Ectodermal cell (in vitro differentiated cells): ENCODE data around the gene CPN2.

Experiments used
- H3K27ac ChIP-seq: 2 replicates; pipeline ENCODE4 v1.7.0; 2013; ENCODE audit warnings: mild to moderate bottlenecking, low read depth, low read length; ENCODE audit not compliant: insufficient read depth, poor library complexity, severe bottlenecking
- H3K27me3 ChIP-seq: 2 replicates; pipeline ENCODE4 v1.7.0; 2013; ENCODE audit warnings: mild to moderate bottlenecking, low read length; ENCODE audit not compliant: insufficient read depth, control insufficient read depth, poor library complexity, severe bottlenecking
- H3K36me3 ChIP-seq: one replicate; pipeline ENCODE4 v1.7.0; 2013; ENCODE audit warnings: low read length; ENCODE audit not compliant: control insufficient read depth, insufficient read depth
- H3K4me1 ChIP-seq: one replicate; pipeline ENCODE4 v1.7.0; 2013; ENCODE audit warnings: low read length; ENCODE audit not compliant: control insufficient read depth, insufficient read depth
- H3K4me3 ChIP-seq: 2 replicates; pipeline ENCODE4 v1.7.0; 2013; ENCODE audit warnings: low read depth, low read length, control low read depth; ENCODE audit not compliant: insufficient read depth
- H3K9me3 ChIP-seq: 2 replicates; pipeline ENCODE4 v1.7.0; 2013; ENCODE audit warnings: mild to moderate bottlenecking, low read length, moderate library complexity; ENCODE audit not compliant: control insufficient read depth
- WGBS, 2 experiments: methylation state at CpG; one replicate each; pipeline ENCODE4 v1.1.7; 2013; ENCODE audit warnings: missing lambda C conversion rate in 2 of 2; 5-methylcytosine and 5-hydroxymethylcytosine counted together

CPN2 gene

DNA sequence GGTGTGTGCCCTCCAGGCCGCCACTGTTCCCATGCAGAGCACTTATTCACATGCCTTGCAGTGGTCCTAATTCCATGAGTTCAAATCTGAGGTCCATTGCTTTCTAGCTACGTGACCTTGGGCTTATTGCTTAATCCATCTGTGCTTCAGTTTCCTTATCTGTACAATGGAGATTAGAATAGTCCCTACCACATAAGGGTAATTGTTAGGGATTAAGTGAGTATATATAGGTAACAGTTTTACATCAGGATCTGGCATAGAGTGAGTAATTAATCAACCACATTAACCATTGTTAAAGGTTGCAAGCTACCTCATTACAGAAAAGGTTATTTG lies 7.6 kb downstream of the CPN2 start:
- Histone ChIP-seq H3K4me3 (no peak overlapping the region), H3K9me3 (no peaks in the 10 kb centered on the region), H3K36me3 (no peaks in the 10 kb centered on the region), H3K4me1 (peaks cover 11% of the 10 kb centered on the region), H3K27me3 (peaks cover 15% of the 10 kb centered on the region), H3K27ac (no peak overlapping the region)
- 84 to 87% methylated on average over 2 of the region's 2 CpGs for WGBS, 2 experiments

DNA sequence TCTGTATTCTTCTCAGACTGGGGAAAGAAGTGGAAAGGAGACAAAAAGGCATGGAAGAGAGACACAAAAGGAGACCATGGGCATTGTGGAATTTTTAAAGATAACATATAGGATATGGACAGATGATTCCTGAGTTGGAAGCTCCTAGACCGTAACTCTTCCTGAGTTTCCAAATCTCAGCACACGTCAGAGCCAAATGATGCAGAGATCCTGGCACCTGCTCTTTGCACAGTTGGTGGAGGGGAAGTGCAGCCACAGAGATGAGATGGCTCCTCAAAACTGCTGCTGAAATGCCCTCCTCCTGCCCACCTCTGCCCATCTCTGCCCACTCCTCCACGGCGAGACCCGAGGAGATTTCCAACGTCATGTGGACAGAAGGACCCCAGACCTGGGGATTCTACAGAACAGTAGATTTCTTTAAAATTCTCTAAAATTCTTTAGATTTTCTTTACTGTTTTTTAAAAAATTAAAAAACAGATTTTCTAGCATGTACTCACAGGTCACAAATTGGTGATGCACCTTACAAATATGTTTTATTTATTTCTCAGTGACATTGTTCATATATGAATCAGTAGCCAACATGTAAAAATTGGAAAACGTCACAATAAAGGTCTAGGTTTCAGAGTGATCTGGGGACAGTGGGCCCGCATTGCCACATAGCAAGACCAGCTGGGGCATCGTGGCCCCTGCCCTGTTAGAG lies 8.1 kb downstream of the CPN2 start:
- H3K27me3 ChIP-seq = peaks cover 15% of the 10 kb centered on the region
- 83 to 86% methylated on average over 9 of the region's 9 CpGs for WGBS, 2 experiments

DNA sequence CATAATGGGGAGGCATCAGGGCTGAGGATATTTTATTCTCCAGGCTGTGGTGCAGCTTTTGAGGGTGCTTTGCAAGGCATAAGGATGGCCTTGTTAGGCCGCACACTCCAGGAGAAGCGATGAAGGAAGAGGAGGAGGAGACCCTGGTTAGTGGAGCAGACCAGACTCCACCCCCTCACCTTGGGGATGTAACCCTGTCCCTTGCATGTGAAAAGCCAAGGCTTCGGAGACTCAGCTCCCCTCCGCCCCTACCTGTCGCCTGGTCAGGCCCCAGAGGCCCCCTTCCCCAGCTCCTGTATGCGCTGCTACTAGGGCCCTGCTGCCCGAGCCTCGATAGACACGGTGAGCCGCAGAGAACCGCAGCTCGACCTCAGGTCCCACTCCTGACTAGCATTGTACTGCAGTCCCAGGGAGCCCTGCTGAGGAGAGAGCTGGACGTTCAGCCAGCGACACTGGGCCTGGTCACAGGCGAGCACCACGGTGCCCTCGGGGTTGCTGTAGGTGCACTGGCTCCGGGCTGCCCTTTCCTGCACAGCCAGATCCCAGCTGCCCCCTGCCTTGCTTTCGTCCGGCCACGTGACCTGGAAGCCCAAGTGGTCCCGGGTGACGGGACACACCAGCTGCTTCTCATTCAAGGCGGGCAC lies 10.2 kb downstream of the CPN2 start:
- no peaks in the 10 kb centered on the region for H3K36me3 ChIP-seq
- H3K9me3 ChIP-seq = no peaks in the 10 kb centered on the region
- H3K27me3 ChIP-seq = peaks cover 15% of the 10 kb centered on the region
- 70 to 73% methylated on average over 24 of the region's 24 CpGs for WGBS, 2 experiments
- H3K4me3 ChIP-seq = no peak overlapping the region
- peaks cover 18% of the 10 kb centered on the region for H3K4me1 ChIP-seq
- H3K27ac ChIP-seq = no peak overlapping the region

More for the DNA sequence above, 8.1 kb downstream of the CPN2 start:
- peaks cover 11% of the 10 kb centered on the region for H3K4me1 ChIP-seq
- no peak overlapping the region for H3K4me3 ChIP-seq
- H3K27ac ChIP-seq = no peak overlapping the region
- H3K36me3 ChIP-seq = no peaks in the 10 kb centered on the region
- H3K9me3 ChIP-seq = no peaks in the 10 kb centered on the region

DNA sequence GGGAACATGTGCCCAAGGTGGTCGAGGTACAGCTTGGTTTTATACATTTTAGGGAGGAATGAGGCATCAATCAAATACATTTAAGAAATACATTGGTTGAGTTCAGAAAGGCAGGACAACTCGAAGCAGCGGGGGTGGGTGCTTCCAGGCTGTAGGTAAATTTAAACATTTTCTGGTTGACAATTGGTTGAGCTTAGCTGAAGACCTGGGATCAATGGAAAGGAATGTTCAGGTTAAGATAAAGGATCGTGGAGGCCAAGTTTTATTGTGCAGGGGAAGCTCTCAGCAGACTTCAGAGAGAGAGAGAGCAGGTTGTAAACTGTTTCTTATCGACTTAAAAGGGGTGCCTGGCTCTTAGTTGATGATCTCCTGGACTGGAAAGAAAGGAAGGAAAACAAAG lies 11.3 kb downstream of the CPN2 start:
- H3K27ac ChIP-seq = no peak overlapping the region
- H3K27me3 ChIP-seq = peaks cover 19% of the 10 kb centered on the region
- no peaks in the 10 kb centered on the region for H3K36me3 ChIP-seq
- peaks cover 18% of the 10 kb centered on the region for H3K4me1 ChIP-seq
- H3K9me3 ChIP-seq = no peaks in the 10 kb centered on the region
- H3K4me3 ChIP-seq = no peak overlapping the region
- WGBS, 2 experiments = 39 to 40% methylated on average over 5 of the region's 5 CpGs

DNA sequence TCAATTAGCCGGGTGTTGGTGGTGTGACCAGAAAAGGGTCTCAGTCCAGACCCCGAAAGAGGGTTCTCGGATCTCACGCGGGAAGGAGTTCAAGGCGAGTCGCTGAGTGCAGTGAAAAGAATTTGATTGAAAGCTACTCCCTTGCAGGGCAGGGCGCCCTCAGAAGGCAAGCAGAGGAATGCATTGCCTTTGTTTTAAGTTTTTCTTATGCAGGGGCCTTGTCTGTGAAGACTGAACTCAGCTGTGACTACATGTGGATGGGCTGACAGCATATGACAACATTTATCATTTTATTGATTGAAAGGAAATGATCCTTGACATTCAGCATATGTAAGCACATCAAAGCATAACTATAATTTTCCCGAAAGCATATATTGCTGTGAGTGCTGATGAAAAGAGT lies 11.8 kb downstream of the CPN2 start:
- no peaks in the 10 kb centered on the region for H3K9me3 ChIP-seq
- H3K36me3 ChIP-seq = no peaks in the 10 kb centered on the region
- 29 to 31% methylated on average over 9 of the region's 9 CpGs for WGBS, 2 experiments
- peaks cover 18% of the 10 kb centered on the region for H3K4me1 ChIP-seq
- H3K4me3 ChIP-seq = no peak overlapping the region
- H3K27me3 ChIP-seq = peaks cover 19% of the 10 kb centered on the region
- H3K27ac ChIP-seq = no peak overlapping the region

DNA sequence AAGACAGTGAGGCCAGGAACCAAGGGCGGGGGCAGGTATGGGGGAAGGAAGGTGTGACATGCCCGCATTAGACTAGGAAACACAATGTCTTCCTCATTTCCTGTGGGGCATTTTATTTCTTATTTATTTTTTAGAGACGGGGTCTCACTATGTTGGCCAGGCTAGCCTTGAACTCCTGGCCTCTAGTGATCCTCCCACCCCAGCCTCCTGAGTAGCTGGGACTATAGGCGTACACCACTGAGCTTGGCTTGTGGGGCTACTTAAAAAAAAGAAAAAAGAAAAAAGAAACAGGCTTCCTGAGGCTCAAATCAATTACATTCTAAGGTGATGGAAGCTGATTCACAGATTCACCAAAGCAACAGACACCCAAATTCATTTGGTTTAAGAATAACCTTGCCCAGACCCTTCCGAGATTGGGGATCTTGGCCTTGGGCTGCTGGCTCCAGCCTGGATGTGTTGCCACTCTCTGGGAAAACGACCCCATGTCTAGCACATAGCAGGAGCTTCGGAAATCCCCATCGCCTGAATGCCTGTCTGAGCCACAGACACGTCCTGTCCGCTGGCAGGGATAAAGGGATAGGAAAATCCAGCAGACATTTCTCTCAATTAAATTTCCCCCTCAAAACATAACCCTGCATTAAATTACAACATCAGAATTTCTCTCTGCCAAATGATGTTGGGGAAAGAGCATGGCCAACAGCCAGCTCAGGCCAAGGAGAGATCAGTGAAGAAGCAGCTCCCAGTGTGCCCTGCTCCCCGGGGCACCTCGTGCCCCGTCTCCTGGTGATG lies 13.0 kb downstream of the CPN2 start:
- Histone ChIP-seq H3K36me3 (no peaks in the 10 kb centered on the region), H3K4me3 (no peak overlapping the region), H3K9me3 (no peaks in the 10 kb centered on the region), H3K4me1 (peaks cover 18% of the 10 kb centered on the region), H3K27ac (no peak overlapping the region), H3K27me3 (peaks cover 24% of the 10 kb centered on the region)
- 90 to 91% methylated on average over 13 of the region's 13 CpGs for WGBS, 2 experiments

DNA sequence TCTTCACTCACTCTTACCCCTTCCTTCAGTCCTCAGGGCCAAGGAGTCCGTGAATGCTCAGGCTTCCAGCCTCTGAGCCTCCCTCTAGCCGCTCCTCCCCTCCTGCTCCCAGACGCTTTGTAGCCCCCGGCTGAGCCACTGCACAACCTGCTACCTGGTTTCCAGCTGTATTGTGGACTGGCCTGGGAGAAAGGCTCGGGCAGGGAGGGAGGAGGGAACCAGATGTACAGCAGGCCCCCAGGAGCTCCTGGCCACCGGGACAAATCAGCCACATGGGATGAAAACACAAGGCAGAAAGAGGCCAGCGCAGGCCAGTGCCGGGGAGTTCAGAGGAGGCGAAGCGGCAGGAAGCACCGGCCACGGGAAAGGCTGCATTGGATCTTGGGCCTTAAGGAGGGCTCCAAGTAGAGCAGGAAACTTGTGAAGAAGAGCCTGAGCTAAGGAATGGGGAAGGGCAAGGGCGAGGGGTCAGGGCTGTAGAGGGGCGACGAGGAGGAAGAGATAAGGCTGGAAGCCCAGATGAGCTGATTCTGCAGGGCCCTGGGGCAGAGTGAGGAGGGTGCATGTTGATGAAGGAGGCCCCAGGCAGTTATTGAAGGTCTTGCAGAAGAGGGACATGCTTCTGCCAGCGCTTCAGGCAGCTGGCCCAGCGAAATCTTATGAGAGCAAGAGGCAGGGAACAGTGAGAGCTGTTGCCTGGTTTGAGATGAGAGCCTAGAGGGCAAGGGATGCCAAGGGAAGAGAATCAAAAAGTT lies 14.3 kb downstream of the CPN2 start:
- Histone ChIP-seq H3K27me3 (peaks cover 27% of the 10 kb centered on the region), H3K27ac (no peak overlapping the region), H3K9me3 (no peaks in the 10 kb centered on the region), H3K4me3 (no peak overlapping the region), H3K36me3 (no peaks in the 10 kb centered on the region), H3K4me1 (peaks cover 18% of the 10 kb centered on the region)
- WGBS, 2 experiments = 81 to 82% methylated on average over 17 of the region's 17 CpGs

DNA sequence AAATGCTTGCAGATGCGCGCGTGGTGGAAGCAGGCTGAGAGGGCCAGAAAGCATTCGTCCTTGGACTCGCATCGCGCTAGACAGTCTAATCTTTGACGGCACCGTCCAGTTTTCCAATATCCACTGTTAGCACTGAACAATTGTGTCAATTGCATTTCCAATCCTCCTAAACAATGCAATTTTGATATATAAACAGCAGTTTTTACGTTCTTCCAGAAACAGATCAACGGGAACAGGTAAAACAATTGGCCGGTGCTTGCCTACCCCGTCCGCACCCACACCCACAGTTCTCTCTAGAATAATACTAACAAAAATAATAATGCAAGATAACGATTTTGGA lies 17.2 kb downstream of the CPN2 start:
- Histone ChIP-seq H3K4me3 (no peak overlapping the region), H3K9me3 (no peaks in the 10 kb centered on the region), H3K4me1 (peaks cover 6% of the 10 kb centered on the region), H3K27ac (no peak overlapping the region), H3K27me3 (peaks cover 30% of the 10 kb centered on the region), H3K36me3 (no peaks in the 10 kb centered on the region)
- 31 to 42% methylated on average over 14 to 15 of the region's 15 CpGs for WGBS, 2 experiments

DNA sequence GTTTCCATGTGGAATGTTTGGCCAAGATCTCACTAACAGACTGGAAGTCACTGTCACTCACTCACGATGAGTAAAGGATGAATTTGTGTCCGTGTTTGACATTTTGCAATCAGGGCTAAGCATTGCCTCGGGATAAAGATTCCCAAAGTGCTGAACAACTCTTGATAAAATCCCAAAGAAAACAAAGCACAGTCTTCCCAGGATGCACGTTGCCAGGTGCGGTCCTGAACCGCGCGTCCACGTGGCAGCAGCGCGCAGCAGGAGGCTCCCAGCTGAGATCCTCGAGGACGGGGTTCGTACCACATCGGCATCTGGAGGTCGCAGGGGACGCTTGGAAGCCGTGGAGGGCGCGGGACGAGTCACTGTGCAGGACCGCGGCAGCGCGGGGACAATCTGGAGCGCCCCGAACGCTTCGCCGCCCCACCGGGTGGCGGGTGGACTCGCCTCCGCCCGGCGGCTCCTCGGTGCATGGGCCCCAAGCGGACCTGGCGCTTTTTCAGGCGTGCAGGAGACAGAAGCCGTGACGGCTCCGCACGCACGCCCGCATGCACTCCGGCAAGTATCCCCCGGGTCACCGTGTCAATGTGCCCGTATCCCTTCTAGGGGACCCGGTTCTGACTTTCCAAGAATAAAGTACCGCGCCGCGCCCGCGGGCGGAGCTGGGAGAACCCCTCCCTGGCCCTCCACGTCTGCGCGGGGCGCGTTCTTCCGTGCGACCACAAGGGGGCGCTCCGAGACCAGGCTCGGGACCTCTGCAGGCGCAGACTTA lies 17.7 kb downstream of the CPN2 start:
- no peaks in the 10 kb centered on the region for H3K36me3 ChIP-seq
- H3K27me3 ChIP-seq = peaks cover 30% of the 10 kb centered on the region
- H3K27ac ChIP-seq = no peak overlapping the region
- H3K9me3 ChIP-seq = no peaks in the 10 kb centered on the region
- 4% methylated on average over 69 of the region's 69 CpGs for WGBS, 2 experiments
- H3K4me3 ChIP-seq = peak overlapping the region; percentile 53
- peaks cover 6% of the 10 kb centered on the region for H3K4me1 ChIP-seq
